ENCODE measurements around the gene CTIF. TPM values are rescaled to one million over a fixed set of nuclear protein-coding genes. Genes with fewer than 3 reads are reported as not detected.

Gene CTIF
- total and polyA plus RNA-seq, 2 experiments from 2014 or later: 8.6 to 14.4 TPM

- Mint-ChIP-seq H3K4me1 (peaks cover 2% of the 10 kb centered on the region), H3K4me3 (no peak overlapping the region), H3K27ac (no peak overlapping the region), H3K36me3 (ENCODE audit: low read depth) (no peaks in the 10 kb centered on the region), H3K9me3 (no peaks in the 10 kb centered on the region), H3K27me3 (ENCODE audit: insufficient read depth, low read depth, poor library complexity) (peaks cover 3% of the 10 kb centered on the region)
- Histone ChIP-seq H3F3A (replicated peaks; ENCODE audit: low read depth) (no peaks in the 10 kb centered on the region), H3K4me3 (no peak overlapping the region), H3K4me2 (no peak overlapping the region), H3K4me1 (ENCODE audit: insufficient read depth) (no peaks in the 10 kb centered on the region), H4K20me1 (replicated peaks; ENCODE audit: insufficient read depth) (no peaks in the 10 kb centered on the region; the same call in 1 of the 2 replicates), H3K9me2 (ENCODE audit: insufficient read depth) (peaks cover 3% of the 10 kb centered on the region; the same call in 1 of the 2 replicates), H3K27me3 (ENCODE audit: insufficient read depth) (no peaks in the 10 kb centered on the region), H3K79me2 (replicated peaks; ENCODE audit: insufficient read depth) (no peaks in the 10 kb centered on the region), H3K36me3 (ENCODE audit: insufficient read depth) (no peaks in the 10 kb centered on the region), H3K27ac (ENCODE audit: low read depth) (no peak overlapping the region), H2AFZ (no peak overlapping the region)
- DNase-seq (ENCODE audit: low spot score): no peak
- no peak for TF ChIP-seq POLR2AphosphoS5 (IDR thresholded peaks at IDR 0.05; ENCODE audit: low read depth)
- no peak for TF ChIP-seq ZNF331 (CRISPR knock-in tag; IDR thresholded peaks at IDR 0.05; ENCODE audit: low read depth)
- TF ChIP-seq NANOG (IDR thresholded peaks at IDR 0.05; ENCODE audit: borderline replicate concordance): no peak
- TF ChIP-seq ZNF114 (CRISPR knock-in tag; IDR thresholded peaks at IDR 0.05): no peak
- TF ChIP-seq ETS1 (IDR thresholded peaks at IDR 0.05): no peak
- TF ChIP-seq CTCF (conservative IDR thresholded peaks at IDR 0.05; ENCODE audit: low read depth in 2 of 2): no peak
- no peak for TF ChIP-seq JUNB (IDR thresholded peaks at IDR 0.05; ENCODE audit: unreplicated experiment)
- TF ChIP-seq EZH2 (IDR thresholded peaks at IDR 0.05; ENCODE audit: low read depth, unreplicated experiment): no peak
- no peak for TF ChIP-seq REST (IDR thresholded peaks at IDR 0.05; ENCODE audit: unreplicated experiment)
- no peak for TF ChIP-seq EZH2phosphoT487 (IDR thresholded peaks at IDR 0.05; ENCODE audit: unreplicated experiment)
- no peak for TF ChIP-seq ZNF462 (CRISPR knock-in tag; IDR thresholded peaks at IDR 0.05)
- TF ChIP-seq STAT1 (IDR thresholded peaks at IDR 0.05; ENCODE audit: unreplicated experiment): no peak
- TF ChIP-seq CREB1 (CRISPR knock-in tag; IDR thresholded peaks at IDR 0.05; ENCODE audit: low read depth): no peak
- no peak for ATAC-seq
Measured at GRCh38 chr18:48700446-48700845, 161.6 kb downstream of the CTIF start.
